Measurements from ENCODE around the gene STAT4.

STAT4 gene

GRCh38 chr2:191144217-191144616 is 6.6 kb downstream of the STAT4 start:
- no peak for DNase-seq

GRCh38 chr2:191143791-191144190 is 7.0 kb downstream of the STAT4 start:
- no peak for DNase-seq

GRCh38 chr2:191128911-191129304 is 21.9 kb downstream of the STAT4 start:
- no peak for DNase-seq

- no peak for DNase-seq
Observed at GRCh38 chr2:191128172-191128910, 22.5 kb downstream of the STAT4 start.

- DNase-seq, result no peak
Observed at GRCh38 chr2:191127235-191127634, 23.6 kb downstream of the STAT4 start.

- no peak for DNase-seq
Observed at GRCh38 chr2:191126386-191127085, 24.3 kb downstream of the STAT4 start.

GRCh38 chr2:191125646-191126045 is 25.1 kb downstream of the STAT4 start:
- no peak for DNase-seq

GRCh38 chr2:191122638-191123294 is 28.0 kb downstream of the STAT4 start:
- no peak for DNase-seq

GRCh38 chr2:191117341-191117740 is 33.5 kb downstream of the STAT4 start:
- no peak for DNase-seq

GRCh38 chr2:191115804-191116203 is 35.0 kb downstream of the STAT4 start:
- no peak for DNase-seq

GRCh38 chr2:191115391-191115790 is 35.4 kb downstream of the STAT4 start:
- DNase-seq, result no peak

GRCh38 chr2:191114403-191114886 is 36.3 kb downstream of the STAT4 start:
- no peak for DNase-seq

GRCh38 chr2:191113761-191114160 is 37.0 kb downstream of the STAT4 start:
- DNase-seq, result no peak

GRCh38 chr2:191112448-191112901 is 38.3 kb downstream of the STAT4 start:
- no peak for DNase-seq

- no peak for DNase-seq
Observed at GRCh38 chr2:191109888-191110287, 40.9 kb downstream of the STAT4 start.

- DNase-seq, result no peak
Observed at GRCh38 chr2:191108331-191108730, 42.5 kb downstream of the STAT4 start.

GRCh38 chr2:191105082-191105481 is 45.7 kb downstream of the STAT4 start:
- DNase-seq, result no peak

- no peak for DNase-seq
Observed at GRCh38 chr2:191103774-191104173, 47.0 kb downstream of the STAT4 start.

- DNase-seq, result no peak
Observed at GRCh38 chr2:191100216-191100615, 50.6 kb downstream of the STAT4 start.

- no peak for DNase-seq
Observed at GRCh38 chr2:191087311-191087710, 63.5 kb downstream of the STAT4 start.

GRCh38 chr2:191086706-191087105 is 64.1 kb downstream of the STAT4 start:
- DNase-seq, result no peak

GRCh38 chr2:191083540-191083939 is 67.3 kb downstream of the STAT4 start:
- DNase-seq, result no peak

GRCh38 chr2:191082321-191082720 is 68.5 kb downstream of the STAT4 start:
- no peak for DNase-seq

Measured in femur (tissue), 1 donor.